Fibroblast of villous mesenchyme (primary cell): Measurements from ENCODE around the gene RNLS. TPM values are rescaled to one million over a fixed set of nuclear protein-coding genes. Genes with fewer than 3 reads are reported as not detected.

Experiments
- DNase-seq: peaks from one replicate; pipeline ENCODE4 v3.0.0-alpha.2; 2010; ENCODE audit warnings: low read depth
- H3K4me3 ChIP-seq: 2 replicates; pipeline ENCODE4 v1.5.1; 2011; ENCODE audit warnings: low read depth, mild to moderate bottlenecking, low read length
- CTCF ChIP-seq: IDR thresholded peaks from 2 replicates; pipeline ENCODE4 v1.5.1; 2012; ENCODE audit warnings: low read depth, mild to moderate bottlenecking, low read length; ENCODE audit not compliant: insufficient read depth
- total RNA-seq: library from RNA; depleted of rRNA; stranded (reverse); fragments of >200 nt; gene quantifications from 2 replicates; pipeline ENCODE4 v1.2.3, GENCODE V29; 2012

The RNLS gene
- total RNA-seq, 1 donor, result 14.2 TPM

- TF ChIP-seq CTCF, result no peak
- no peak overlapping the region for H3K4me3 ChIP-seq
- no peak for DNase-seq
Measured at GRCh38 chr10:88544140-88544870, 38.8 kb downstream of the RNLS start.

- no peak overlapping the region for H3K4me3 ChIP-seq
- no peak for DNase-seq
- TF ChIP-seq CTCF, result no peak
Measured at GRCh38 chr10:88542522-88542921, 40.6 kb downstream of the RNLS start.

GRCh38 chr10:88541116-88541626 lies 41.9 kb downstream of the RNLS start:
- no peak overlapping the region for H3K4me3 ChIP-seq
- TF ChIP-seq CTCF, result no peak
- DNase-seq, result peak; percentile 84

GRCh38 chr10:88540351-88540750 lies 42.8 kb downstream of the RNLS start:
- TF ChIP-seq CTCF, result no peak
- no peak overlapping the region for H3K4me3 ChIP-seq
- DNase-seq, result no peak

GRCh38 chr10:88538048-88538447 lies 45.1 kb downstream of the RNLS start:
- H3K4me3 ChIP-seq, result no peak overlapping the region
- peak; percentile 92 for DNase-seq
- TF ChIP-seq CTCF, result no peak

GRCh38 chr10:88537322-88537721 lies 45.8 kb downstream of the RNLS start:
- no peak for DNase-seq

More at GRCh38 chr10:88537322-88537721, 45.8 kb downstream of the RNLS start:
- TF ChIP-seq CTCF, result no peak
- H3K4me3 ChIP-seq, result no peak overlapping the region
